K562 (cell line): ENCODE measurements around the gene CCR5AS.
A peak's percentile ranks its signal among the peaks of the same experiment; 100 is the strongest.

Source experiments
- BRD4 ChIP-seq: fragments of 200-600 bp; sonication (generic); IDR thresholded peaks from 2 replicates; pipeline ENCODE4 v1.6.1; 2017; ENCODE audit warnings: inconsistent platforms
- CEBPG ChIP-seq, 3 experiments: fragments of 200-800 bp in 1 of 3; sonication (Bioruptor generic) in 1 of 3; sonication (generic) in 1 of 3; formaldehyde crosslinking in 1 of 3; IDR thresholded peaks in 2 of 3; conservative IDR thresholded peaks in 1 of 3; 2 replicates each; pipeline versions ENCODE4 v1.6.1 to v1.8.0; 2016 to 2022; ENCODE audit warnings: missing compliant biosample characterization in 2 of 3, missing genetic modification characterization in 2 of 3, mild to moderate bottlenecking in 1 of 3, missing genetic modification reagents in 1 of 3
- EGR1 ChIP-seq: fragments of 450-650 bp; conservative IDR thresholded peaks from 2 replicates; pipeline ENCODE4 v1.6.1; 2017; ENCODE audit warnings: mild to moderate bottlenecking
- GATAD2A ChIP-seq: fragments of 450-650 bp; IDR thresholded peaks from 2 replicates; pipeline ENCODE4 v1.6.1; 2017
- HLTF ChIP-seq: fragments of 450-650 bp; IDR thresholded peaks from 2 replicates; pipeline ENCODE4 v1.6.1; 2016
- HNRNPL ChIP-seq: fragments of 200-400 bp; formaldehyde crosslinking; IDR thresholded peaks from 2 replicates; pipeline ENCODE4 v1.6.1; 2017; ENCODE audit warnings: low read depth, mild to moderate bottlenecking, low read length
- MAFF ChIP-seq: IDR thresholded peaks from 2 replicates; pipeline ENCODE4 v1.6.1; 2012; ENCODE audit warnings: low read length, improper control_type of control experiment
- NFIC ChIP-seq: fragments of 450-650 bp; IDR thresholded peaks from 2 replicates; pipeline ENCODE4 v1.6.1; 2017; ENCODE audit warnings: mild to moderate bottlenecking, inconsistent platforms
- NRF1 ChIP-seq, 2 experiments: fragments of 450-650 bp; IDR thresholded peaks in 1 of 2; conservative IDR thresholded peaks in 1 of 2; 2 replicates each; pipeline ENCODE4 v1.6.1; 2014; ENCODE audit warnings: mild to moderate bottlenecking in 2 of 2
- REST ChIP-seq, 2 experiments: fragments of 450-650 bp; formaldehyde crosslinking in 1 of 2; IDR thresholded peaks; 2 replicates each; pipeline versions ENCODE4 v1.4.0 to v1.6.1; 2014 to 2020; ENCODE audit warnings: mild to moderate bottlenecking in 2 of 2, borderline replicate concordance in 1 of 2, low read depth in 1 of 2
- SMARCA5 ChIP-seq: fragments of 450-650 bp; IDR thresholded peaks from 2 replicates; pipeline ENCODE4 v1.6.1; 2016
- SOX6 ChIP-seq: fragments of 450-650 bp; IDR thresholded peaks from 2 replicates; pipeline ENCODE4 v1.6.1; 2014; ENCODE audit warnings: mild to moderate bottlenecking
- SRSF3 ChIP-seq: fragments of 200-400 bp; formaldehyde crosslinking; IDR thresholded peaks from 2 replicates; pipeline ENCODE4 v1.6.1; 2016; ENCODE audit warnings: mild to moderate bottlenecking, low read length, moderate library complexity; ENCODE audit not compliant: insufficient read depth
- TAF1 ChIP-seq: IDR thresholded peaks from 2 replicates; pipeline ENCODE4 v1.6.1; 2011; ENCODE audit warnings: mild to moderate bottlenecking, low read length, moderate library complexity; ENCODE audit not compliant: insufficient read depth, control insufficient read depth, severe bottlenecking; ENCODE audit errors: extremely low read depth
- TAF7 ChIP-seq: fragments of 450-650 bp; IDR thresholded peaks from 2 replicates; pipeline ENCODE4 v1.6.1; 2016; ENCODE audit warnings: missing genetic modification characterization, missing compliant biosample characterization
- TRIM28 ChIP-seq: fragments of 450-650 bp; IDR thresholded peaks from 2 replicates; pipeline ENCODE4 v1.6.1; 2017
- ZBTB8A ChIP-seq: fragments of 450-650 bp; IDR thresholded peaks from 2 replicates; pipeline ENCODE4 v1.6.1; 2018; ENCODE audit warnings: mild to moderate bottlenecking, moderate library complexity; ENCODE audit not compliant: partially characterized antibody
- ZNF121 ChIP-seq: sonication (generic); formaldehyde crosslinking; conservative IDR thresholded peaks from 2 replicates; pipeline ENCODE4 v1.8.0; 2022; ENCODE audit warnings: missing genetic modification reagents
- ZNF699 ChIP-seq: fragments of 250-450 bp; sonication (Bioruptor Pico); IDR thresholded peaks from 2 replicates; pipeline ENCODE4 v1.8.0; 2021; ENCODE audit warnings: mild to moderate bottlenecking, moderate library complexity; ENCODE audit not compliant: insufficient replicate concordance
- ZNF76 ChIP-seq: fragments of 250-450 bp; sonication (Bioruptor Pico); IDR thresholded peaks from 2 replicates; pipeline ENCODE4 v1.4.0; 2020; ENCODE audit warnings: mild to moderate bottlenecking, moderate library complexity, borderline replicate concordance
- TF ChIP-seq, protein P1 (sequence below): sonication (generic); formaldehyde crosslinking; IDR thresholded peaks from 2 replicates; pipeline ENCODE4 v1.8.0; 2022; ENCODE audit warnings: mild to moderate bottlenecking, missing genetic modification reagents

CCR5AS gene

DNA sequence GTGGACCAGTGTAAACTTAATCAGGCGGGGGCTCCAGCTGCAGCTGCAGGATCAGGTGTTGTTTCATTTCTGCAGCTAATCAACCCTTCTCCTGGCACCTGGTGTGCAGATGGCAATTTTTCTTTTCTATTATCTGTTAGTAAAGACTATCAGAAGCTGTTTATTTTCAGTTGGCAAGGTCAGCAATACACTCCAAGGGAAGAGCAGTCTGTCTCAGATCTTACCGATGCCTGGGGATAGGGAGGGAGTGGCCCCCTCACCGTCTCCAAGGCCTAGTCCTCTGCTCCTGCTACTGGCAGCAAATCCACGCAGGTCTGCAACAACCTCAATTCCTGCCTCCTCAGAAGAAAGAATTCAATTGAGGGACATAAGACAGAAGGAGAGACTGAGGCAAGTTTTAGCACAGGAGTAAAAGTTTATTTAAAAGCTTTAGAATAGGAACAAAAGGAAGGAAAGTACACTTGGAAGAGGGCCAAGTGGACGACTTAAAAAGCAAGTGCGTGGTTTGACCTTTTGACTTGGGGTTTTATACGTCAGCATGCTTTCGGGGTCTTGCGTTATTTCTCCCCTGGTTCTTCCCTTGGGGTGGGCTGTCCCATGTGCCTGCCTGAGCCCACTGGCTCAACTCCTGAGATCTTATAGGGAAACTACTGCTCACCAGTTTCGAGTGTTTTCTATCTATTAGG, 9.4 kb upstream of the CCR5AS start (continued):
- TF ChIP-seq REST (IDR thresholded peaks at IDR 0.05; ENCODE audit: borderline replicate concordance) (peak; percentile 59; the same call in 1 of the 2 replicates), REST (CRISPR knock-in tag; IDR thresholded peaks at IDR 0.05; ENCODE audit: low read depth) (no peak), NFIC (peak; percentile 93), SMARCA5 (no peak), ZNF699 (no peak), CEBPG (CRISPR knock-in tag; IDR thresholded peaks at IDR 0.05) (peak; percentile 85), CEBPG (tag; conservative IDR thresholded peaks at IDR 0.05 in 1 of 2, IDR thresholded peaks at IDR 0.05 in 1 of 2) (peak in 1 of 2 experiments; percentile 52; a peak in 1 of 4 replicates), HNRNPL (no peak), EGR1 (no peak), TAF1 (no peak), ZBTB8A (no peak), SOX6 (peak; percentile 19; the same call in 1 of the 2 replicates), TRIM28 (no peak), MAFF (peak; percentile 26; the same call in 1 of the 2 replicates), NRF1 (conservative IDR thresholded peaks at IDR 0.05 in 1 of 2, IDR thresholded peaks at IDR 0.05 in 1 of 2) (no peak; a peak in 1 of 4 replicates), SRSF3 (no peak), ZNF121 (CRISPR knock-in tag) (no peak), HLTF (no peak), ZNF76 (CRISPR knock-in tag) (no peak), GATAD2A (no peak), BRD4 (no peak), TAF7 (tag) (no peak)
- TF ChIP-seq, protein P1, sequence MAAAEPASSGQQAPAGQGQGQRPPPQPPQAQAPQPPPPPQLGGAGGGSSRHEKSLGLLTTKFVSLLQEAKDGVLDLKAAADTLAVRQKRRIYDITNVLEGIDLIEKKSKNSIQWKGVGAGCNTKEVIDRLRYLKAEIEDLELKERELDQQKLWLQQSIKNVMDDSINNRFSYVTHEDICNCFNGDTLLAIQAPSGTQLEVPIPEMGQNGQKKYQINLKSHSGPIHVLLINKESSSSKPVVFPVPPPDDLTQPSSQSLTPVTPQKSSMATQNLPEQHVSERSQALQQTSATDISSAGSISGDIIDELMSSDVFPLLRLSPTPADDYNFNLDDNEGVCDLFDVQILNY (CRISPR knock-in tag): no peak
